K562 (cell line): ENCODE measurements around the gene MRGPRD. TPM values are rescaled to one million over a fixed set of nuclear protein-coding genes. Genes with fewer than 3 reads are reported as not detected.

Experiments used
- ATF7 ChIP-seq: fragments of 450-650 bp; IDR thresholded peaks from 2 replicates; pipeline ENCODE4 v1.7.1; 2014; ENCODE audit warnings: mild to moderate bottlenecking, moderate library complexity
- BHLHE40 ChIP-seq: IDR thresholded peaks from 2 replicates; pipeline ENCODE4 v1.6.1; 2011; ENCODE audit warnings: low read length, improper control_type of control experiment
- CREM ChIP-seq: IDR thresholded peaks from 2 replicates; pipeline ENCODE4 v1.6.1; 2014; ENCODE audit warnings: antibody characterized with exemption, low read depth
- CXXC5 ChIP-seq: fragments of 250-450 bp; sonication (Bioruptor Pico); IDR thresholded peaks from 2 replicates; pipeline ENCODE4 v1.8.0; 2022; ENCODE audit warnings: inconsistent platforms, mild to moderate bottlenecking, moderate library complexity
- EGR1 ChIP-seq: fragments of 450-650 bp; conservative IDR thresholded peaks from 2 replicates; pipeline ENCODE4 v1.6.1; 2017; ENCODE audit warnings: mild to moderate bottlenecking
- L3MBTL2 ChIP-seq: fragments of 450-650 bp; IDR thresholded peaks from 2 replicates; pipeline ENCODE4 v1.6.1; 2016; ENCODE audit warnings: mild to moderate bottlenecking, moderate library complexity
- MYC ChIP-seq, 2 experiments: fragments of 250-450 bp in 1 of 2; sonication (Bioruptor Pico) in 1 of 2; IDR thresholded peaks; 2 replicates each; pipeline versions ENCODE4 v1.5.1 to v1.6.1; 2012 to 2021; ENCODE audit warnings: low read depth in 2 of 2, borderline replicate concordance in 1 of 2, improper control_type of control experiment in 1 of 2, low read length in 1 of 2, mild to moderate bottlenecking in 1 of 2, moderate library complexity in 1 of 2
- NFYB ChIP-seq: IDR thresholded peaks from 2 replicates; pipeline ENCODE4 v1.6.1; 2011; ENCODE audit warnings: mild to moderate bottlenecking, moderate library complexity; ENCODE audit not compliant: insufficient read length; ENCODE audit errors: extremely low read depth
- NRF1 ChIP-seq, 2 experiments: fragments of 450-650 bp; IDR thresholded peaks in 1 of 2; conservative IDR thresholded peaks in 1 of 2; 2 replicates each; pipeline ENCODE4 v1.6.1; 2014; ENCODE audit warnings: mild to moderate bottlenecking in 2 of 2
- PBX2 ChIP-seq, 2 experiments: IDR thresholded peaks in 1 of 2; conservative IDR thresholded peaks in 1 of 2; 2 replicates each; pipeline ENCODE4 v1.6.1; 2016; ENCODE audit warnings: low read depth in 2 of 2, mild to moderate bottlenecking in 1 of 2, missing compliant biosample characterization in 1 of 2, missing genetic modification characterization in 1 of 2, moderate library complexity in 1 of 2
- PKNOX1 ChIP-seq: fragments of 450-650 bp; IDR thresholded peaks from 2 replicates; pipeline ENCODE4 v1.6.1; 2016
- RAD21 ChIP-seq, 2 experiments: fragments of 250-450 bp in 1 of 2; fragments of 450-650 bp in 1 of 2; sonication (Bioruptor Pico) in 1 of 2; formaldehyde crosslinking in 1 of 2; IDR thresholded peaks in 1 of 2; conservative IDR thresholded peaks in 1 of 2; 2 replicates each; pipeline versions ENCODE4 v1.4.0 to v1.8.0; 2020 to 2022; ENCODE audit warnings: mild to moderate bottlenecking in 2 of 2, moderate library complexity in 1 of 2
- RBM39 ChIP-seq: fragments of 200-400 bp; formaldehyde crosslinking; optimal IDR thresholded peaks from 2 replicates; pipeline ENCODE3; 2018; ENCODE audit warnings: low read depth, low read length
- SP1 ChIP-seq: sonication (generic); formaldehyde crosslinking; IDR thresholded peaks from 2 replicates; pipeline ENCODE4 v1.8.1; 2022; ENCODE audit warnings: mild to moderate bottlenecking, missing genetic modification reagents
- SP2 ChIP-seq: IDR thresholded peaks from 2 replicates; pipeline ENCODE4 v1.6.1; 2011; ENCODE audit warnings: mild to moderate bottlenecking, low read depth, low read length, moderate library complexity; ENCODE audit not compliant: poor library complexity, severe bottlenecking; ENCODE audit errors: extremely low read depth
- ZC3H8 ChIP-seq: fragments of 450-650 bp; IDR thresholded peaks from 2 replicates; pipeline ENCODE4 v1.6.1; 2017
- ZNF12 ChIP-seq: sonication (generic); formaldehyde crosslinking; IDR thresholded peaks from 2 replicates; pipeline ENCODE4 v1.4.0; 2020; ENCODE audit warnings: mild to moderate bottlenecking, missing genetic modification reagents
- polyA plus RNA-seq, 8 experiments: library from polyadenylated mRNA; depleted of rRNA in 4 of 8; stranded (reverse) in 5 of 8; unstranded in 3 of 8; fragments of >200 nt; fragmentation: Nextera tagmentation in 2 of 8; fragmentation: Illumina TruSeq in 1 of 8; extraction: Ambion mirVana in 2 of 8; extraction: Trizol in 1 of 8; gene quantifications; 2 replicates each; pipeline versions ENCODE4 v1.2.1 to v1.2.3, GENCODE V29; 2011 to 2014; ENCODE audit warnings: inconsistent platforms in 1 of 8, missing spikeins in 1 of 8
- total RNA-seq, 7 experiments: library from RNA; depleted of rRNA in 6 of 7; stranded (reverse); fragments of >200 nt in 6 of 7; fragmentation: Illumina TruSeq in 2 of 7; extraction: Trizol in 2 of 7; gene quantifications; 2 replicates each; pipeline versions ENCODE4 v1.2.1 to v1.2.3, GENCODE V29; 2011 to 2021; ENCODE audit warnings: low replicate concordance in 1 of 7
- TF ChIP-seq, protein P1 (sequence below): sonication (generic); formaldehyde crosslinking; IDR thresholded peaks from 2 replicates; pipeline ENCODE4 v1.5.0; 2020; ENCODE audit warnings: missing genetic modification reagents
- TF ChIP-seq, protein P2 (sequence below): fragments of 250-450 bp; sonication (Bioruptor Pico); IDR thresholded peaks from 2 replicates; pipeline ENCODE4 v1.4.0; 2020; ENCODE audit warnings: mild to moderate bottlenecking, moderate library complexity

The MRGPRD gene
- total and polyA plus RNA-seq, 9 of the 15 experiments (the other 6 are each of a cell fraction or from before 2014, with no cell fraction given): not detected

DNA sequence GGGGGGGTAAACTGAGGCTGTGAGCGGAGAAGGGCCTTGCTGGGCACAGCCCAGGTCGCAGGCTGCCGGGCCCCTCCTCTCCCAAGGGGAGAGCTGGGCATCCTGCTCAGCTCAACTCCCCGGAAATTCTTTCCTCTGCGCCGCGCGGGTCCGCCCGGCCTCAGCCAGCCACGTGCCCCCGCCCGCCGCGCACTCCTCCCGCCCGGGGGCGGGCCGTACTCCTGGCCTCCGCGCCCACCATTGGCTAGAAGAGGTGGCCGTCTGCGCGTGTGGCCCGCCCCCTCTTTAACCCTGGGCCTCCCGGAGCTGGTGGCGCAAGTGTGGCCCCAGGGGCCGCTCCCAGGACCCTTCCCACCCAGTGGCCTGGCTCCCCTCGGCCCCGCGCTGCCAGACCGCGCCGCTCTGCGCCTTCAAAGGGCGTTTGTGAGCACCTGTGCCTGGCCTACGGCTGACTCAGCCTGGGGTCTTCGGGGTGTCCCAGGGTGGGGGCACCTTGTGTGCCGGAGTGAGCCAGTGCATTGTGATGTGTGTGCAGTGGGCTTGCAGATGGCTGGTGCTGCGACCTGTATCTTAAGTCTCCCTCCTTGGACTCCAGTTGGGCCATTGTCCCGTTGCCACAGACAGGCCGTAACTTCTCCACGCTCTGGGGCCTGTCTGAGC, 30.3 kb upstream of the MRGPRD start (continued):
- TF ChIP-seq PBX2 (CRISPR knock-in tag; IDR thresholded peaks at IDR 0.05; ENCODE audit: low read depth): peak; percentile 23; the same call in 1 of the 2 replicates
- TF ChIP-seq PBX2 (tag; conservative IDR thresholded peaks at IDR 0.05; ENCODE audit: low read depth): 0 out of 2 replicates have a peak, but pooled peaks have one; percentile 32
- TF ChIP-seq NFYB: peak; percentile 14
- peak; percentile 69 for TF ChIP-seq MYC (IDR thresholded peaks at IDR 0.05; ENCODE audit: low read depth, low read length)
- TF ChIP-seq MYC (CRISPR knock-in tag; IDR thresholded peaks at IDR 0.05; ENCODE audit: borderline replicate concordance, low read depth): no peak
- TF ChIP-seq NRF1 (conservative IDR thresholded peaks at IDR 0.05 in 1 of 2, IDR thresholded peaks at IDR 0.05 in 1 of 2): peak; percentile 61 to 62
- TF ChIP-seq ATF7: 0 out of 2 replicates have a peak, but pooled peaks have one; percentile 26
- peak; percentile 61 for TF ChIP-seq SP2
- peak; percentile 44 for TF ChIP-seq EGR1
- peak; percentile 75 for TF ChIP-seq CXXC5 (CRISPR knock-in tag)
- TF ChIP-seq, protein P1, sequence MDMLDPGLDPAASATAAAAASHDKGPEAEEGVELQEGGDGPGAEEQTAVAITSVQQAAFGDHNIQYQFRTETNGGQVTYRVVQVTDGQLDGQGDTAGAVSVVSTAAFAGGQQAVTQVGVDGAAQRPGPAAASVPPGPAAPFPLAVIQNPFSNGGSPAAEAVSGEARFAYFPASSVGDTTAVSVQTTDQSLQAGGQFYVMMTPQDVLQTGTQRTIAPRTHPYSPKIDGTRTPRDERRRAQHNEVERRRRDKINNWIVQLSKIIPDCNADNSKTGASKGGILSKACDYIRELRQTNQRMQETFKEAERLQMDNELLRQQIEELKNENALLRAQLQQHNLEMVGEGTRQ (CRISPR knock-in tag): peak; percentile 63
- peak; percentile 90 for TF ChIP-seq L3MBTL2
- TF ChIP-seq, protein P2, sequence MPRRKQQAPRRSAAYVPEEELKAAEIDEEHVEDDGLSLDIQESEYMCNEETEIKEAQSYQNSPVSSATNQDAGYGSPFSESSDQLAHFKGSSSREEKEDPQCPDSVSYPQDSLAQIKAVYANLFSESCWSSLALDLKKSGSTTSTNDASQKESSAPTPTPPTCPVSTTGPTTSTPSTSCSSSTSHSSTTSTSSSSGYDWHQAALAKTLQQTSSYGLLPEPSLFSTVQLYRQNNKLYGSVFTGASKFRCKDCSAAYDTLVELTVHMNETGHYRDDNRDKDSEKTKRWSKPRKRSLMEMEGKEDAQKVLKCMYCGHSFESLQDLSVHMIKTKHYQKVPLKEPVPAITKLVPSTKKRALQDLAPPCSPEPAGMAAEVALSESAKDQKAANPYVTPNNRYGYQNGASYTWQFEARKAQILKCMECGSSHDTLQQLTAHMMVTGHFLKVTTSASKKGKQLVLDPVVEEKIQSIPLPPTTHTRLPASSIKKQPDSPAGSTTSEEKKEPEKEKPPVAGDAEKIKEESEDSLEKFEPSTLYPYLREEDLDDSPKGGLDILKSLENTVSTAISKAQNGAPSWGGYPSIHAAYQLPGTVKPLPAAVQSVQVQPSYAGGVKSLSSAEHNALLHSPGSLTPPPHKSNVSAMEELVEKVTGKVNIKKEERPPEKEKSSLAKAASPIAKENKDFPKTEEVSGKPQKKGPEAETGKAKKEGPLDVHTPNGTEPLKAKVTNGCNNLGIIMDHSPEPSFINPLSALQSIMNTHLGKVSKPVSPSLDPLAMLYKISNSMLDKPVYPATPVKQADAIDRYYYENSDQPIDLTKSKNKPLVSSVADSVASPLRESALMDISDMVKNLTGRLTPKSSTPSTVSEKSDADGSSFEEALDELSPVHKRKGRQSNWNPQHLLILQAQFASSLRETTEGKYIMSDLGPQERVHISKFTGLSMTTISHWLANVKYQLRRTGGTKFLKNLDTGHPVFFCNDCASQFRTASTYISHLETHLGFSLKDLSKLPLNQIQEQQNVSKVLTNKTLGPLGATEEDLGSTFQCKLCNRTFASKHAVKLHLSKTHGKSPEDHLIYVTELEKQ: no peak
- TF ChIP-seq RAD21 (CRISPR knock-in tag; conservative IDR thresholded peaks at IDR 0.05 in 1 of 2, IDR thresholded peaks at IDR 0.05 in 1 of 2): no peak
- TF ChIP-seq ZNF12 (CRISPR knock-in tag): no peak
- TF ChIP-seq ZC3H8: no peak
- TF ChIP-seq CREM: 0 out of 2 replicates have a peak, but pooled peaks have one; percentile 33
- 0 out of 2 replicates have a peak, but pooled peaks have one; percentile 41 for TF ChIP-seq SP1 (CRISPR knock-in tag)
- no peak for TF ChIP-seq RBM39
- peak; percentile 96 for TF ChIP-seq PKNOX1
- TF ChIP-seq BHLHE40: peak; percentile 63; the same call in 1 of the 2 replicates
